GM21825 (cell line): ENCODE measurements around the gene PIM3.

Experiments
- ATAC-seq: cut with Tn5 transposase; IDR thresholded peaks from one replicate; pipeline ENCODE4 v1.9.1; 2021; ENCODE audit warnings: mild to moderate bottlenecking, moderate library complexity; ENCODE audit not compliant: unreplicated experiment

PIM3 gene

GRCh38 chr22:49999946-50000586 is 39.5 kb downstream of the PIM3 start:
- no peak for ATAC-seq

GRCh38 chr22:50000587-50001387 is 40.2 kb downstream of the PIM3 start:
- ATAC-seq = no peak

- ATAC-seq = no peak
These were observed 41.0 kb downstream of the PIM3 start for GRCh38 chr22:50001388-50002231.

GRCh38 chr22:50002791-50003190 is 42.2 kb downstream of the PIM3 start:
- ATAC-seq = no peak

GRCh38 chr22:50004918-50005317 is 44.3 kb downstream of the PIM3 start:
- ATAC-seq = no peak

GRCh38 chr22:50007057-50007511 is 46.5 kb downstream of the PIM3 start:
- ATAC-seq = no peak

- ATAC-seq = no peak
These were observed 47.8 kb downstream of the PIM3 start for GRCh38 chr22:50008151-50009040.

GRCh38 chr22:50009251-50009650 is 48.7 kb downstream of the PIM3 start:
- no peak for ATAC-seq

- no peak for ATAC-seq
These were observed 49.4 kb downstream of the PIM3 start for GRCh38 chr22:50009765-50010675.

GRCh38 chr22:50010676-50011446 is 50.3 kb downstream of the PIM3 start:
- no peak for ATAC-seq

- no peak for ATAC-seq
These were observed 51.1 kb downstream of the PIM3 start for GRCh38 chr22:50011447-50012210.

GRCh38 chr22:50012211-50013181 is 51.9 kb downstream of the PIM3 start, which contains the start of gene IL17REL:
TSS of gene IL17REL (minus strand) at chr22:50012765. CDS start at chr22:50012646, 119 bp downstream.
- ATAC-seq = no peak
